Tibial nerve (tissue), 3 donors: ENCODE data around the gene SOX30.

ENCODE experiments used
- CTCF ChIP-seq, 5 experiments: fragments of 200-600 bp in 3 of 5; fragments of 450-650 bp in 2 of 5; sonication (generic) in 3 of 5; IDR thresholded peaks; one replicate each; pipeline ENCODE4 v1.5.1; 2016 to 2019; ENCODE audit warnings: antibody characterized with exemption in 5 of 5, mild to moderate bottlenecking in 3 of 5, moderate library complexity in 2 of 5
- POLR2A ChIP-seq, 2 donors: fragments of 450-650 bp; IDR thresholded peaks; one replicate each; pipeline ENCODE4 v1.6.1; 2017; ENCODE audit warnings: antibody characterized with exemption in 2 of 2, mild to moderate bottlenecking in 2 of 2, moderate library complexity in 2 of 2

GRCh38 chr5:157594675-157595459 lies 57.4 kb downstream of the SOX30 start:
- TF ChIP-seq CTCF (IDR thresholded peaks at IDR 0.05) (no peak), POLR2A (IDR thresholded peaks at IDR 0.05) (no peak)
